Activated T-cell treated with anti-CD3 and anti-CD28 coated beads for 1 hour (primary cell): ENCODE measurements around the gene TCF12.
"Not testable (repeated sequence)": the region's sequence is repeated elsewhere in the genome, so short reads cannot be mapped to it uniquely, and the experiment has no call there.

ENCODE experiments used
- DNase-seq: peaks from one replicate; pipeline ENCODE4 v3.0.0-alpha.2; 2020; ENCODE audit warnings: low read depth

Gene TCF12

DNA sequence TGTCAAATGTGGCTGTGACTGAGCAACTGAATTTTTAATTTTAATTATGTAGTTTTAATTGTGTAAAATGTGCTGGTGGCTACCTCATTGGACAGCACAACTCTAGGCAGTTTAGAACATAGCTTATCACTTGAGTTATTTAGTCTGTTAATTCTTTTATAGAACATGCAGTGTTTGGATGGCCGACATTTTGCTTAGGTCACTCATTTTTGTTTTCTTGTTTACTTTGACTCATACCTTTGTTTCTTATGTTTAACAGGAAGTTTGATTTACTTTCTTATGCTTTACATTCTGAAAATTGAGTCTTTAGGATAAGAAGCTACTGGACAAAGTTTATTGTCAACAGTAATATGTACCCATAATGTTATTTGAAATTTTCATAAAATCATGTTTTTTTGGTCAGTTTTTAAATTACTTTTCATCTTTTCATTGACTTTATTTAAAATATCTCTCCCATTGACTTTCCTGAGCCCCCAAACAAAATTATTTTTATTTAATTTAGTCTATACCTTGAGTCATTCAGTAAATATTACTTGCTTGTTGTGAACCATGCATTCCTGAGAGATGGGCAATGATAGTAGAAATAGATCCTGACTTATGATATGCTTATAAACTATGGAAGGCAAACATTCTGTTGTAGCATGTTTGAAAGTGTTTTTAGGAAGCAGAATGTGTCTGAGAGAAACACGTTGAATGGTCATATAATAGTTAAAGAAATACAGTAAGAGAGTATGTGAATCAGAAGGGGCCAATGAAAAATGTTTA lies 60.6 kb downstream of the TCF12 start:
- DNase-seq: no peak

GRCh38 chr15:56980473-56980872 lies 62.0 kb downstream of the TCF12 start:
- no peak for DNase-seq

- DNase-seq: no peak
Observed at GRCh38 chr15:56981160-56981559, 62.7 kb downstream of the TCF12 start.

DNA sequence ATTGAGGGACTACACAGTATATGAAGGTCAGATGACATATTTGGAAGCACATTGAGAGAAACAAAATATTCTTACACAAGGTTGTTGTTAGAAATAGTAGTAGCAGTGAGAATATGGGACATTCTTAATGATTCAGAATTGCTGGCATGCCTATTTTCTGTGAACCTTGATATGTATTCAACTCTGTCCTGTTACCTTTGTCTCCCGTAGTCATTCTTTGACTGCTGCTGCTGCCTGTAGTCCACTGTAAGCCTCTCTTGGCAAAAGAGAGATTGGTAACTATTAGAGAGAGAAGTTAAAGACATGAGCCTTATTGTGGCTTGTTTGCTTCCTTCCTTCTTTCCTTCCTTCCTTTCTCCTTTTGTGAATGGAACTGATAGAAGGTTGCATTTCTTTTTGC lies 64.5 kb downstream of the TCF12 start:
- no peak for DNase-seq

DNA sequence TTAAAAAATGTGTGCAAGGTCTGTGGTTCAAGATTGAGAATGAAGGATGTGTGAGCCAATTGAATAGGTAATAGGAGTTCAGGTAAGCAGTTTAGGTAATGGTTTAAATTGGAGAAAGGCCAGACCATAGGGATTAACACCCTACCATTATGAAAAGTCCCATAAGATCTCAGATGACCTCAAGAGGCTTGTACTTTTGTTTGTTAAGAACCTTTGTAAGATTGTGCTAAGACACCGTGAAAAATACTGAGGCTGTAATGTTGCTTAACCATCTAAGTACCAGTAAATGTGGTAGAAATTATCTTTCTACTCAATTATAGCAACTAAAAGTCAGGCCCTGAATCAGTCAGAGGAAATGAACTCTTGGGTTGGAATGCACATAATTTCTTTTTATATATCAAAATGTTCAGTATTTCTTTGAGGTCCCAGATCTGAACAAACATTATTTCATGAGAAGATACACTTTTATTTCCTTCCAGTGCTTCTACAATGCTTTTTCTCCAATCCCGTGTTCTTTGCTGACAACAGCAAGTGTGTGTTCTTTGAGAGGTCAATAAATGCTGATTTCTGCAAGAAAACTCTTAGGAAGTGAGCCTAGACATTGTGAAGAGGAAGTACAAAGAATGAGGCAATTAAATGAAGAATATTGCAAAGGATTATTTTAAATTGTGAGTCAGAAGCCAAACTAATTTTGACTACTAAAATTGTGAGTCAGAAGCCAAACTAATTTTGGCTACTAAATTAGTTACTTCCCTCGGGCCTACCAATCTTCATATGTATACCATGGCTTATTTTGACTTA lies 66.4 kb downstream of the TCF12 start:
- no peak for DNase-seq

DNA sequence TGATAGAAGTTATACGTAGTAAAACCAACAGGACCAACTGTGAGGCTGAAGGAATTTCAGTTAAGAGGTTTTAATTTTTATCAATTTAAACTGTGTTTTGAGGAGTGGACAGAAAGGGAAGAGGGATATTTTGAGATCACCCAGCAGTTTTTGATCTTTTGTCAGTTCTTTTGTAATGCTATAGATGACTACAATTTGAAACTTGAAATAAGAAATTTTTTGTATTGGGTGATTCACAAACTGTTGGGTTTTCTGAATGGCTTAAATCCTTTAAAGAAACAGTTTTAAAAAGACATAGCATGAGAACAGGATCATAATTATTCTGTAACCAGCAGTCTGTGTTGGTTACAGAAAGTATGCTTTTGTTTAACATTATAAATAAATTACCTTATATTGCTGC lies 67.4 kb downstream of the TCF12 start:
- DNase-seq: no peak

- no peak for DNase-seq
Observed at GRCh38 chr15:56987286-56987685, 68.8 kb downstream of the TCF12 start.

- no peak for DNase-seq
Observed at GRCh38 chr15:56988219-56988618, 69.8 kb downstream of the TCF12 start.

DNA sequence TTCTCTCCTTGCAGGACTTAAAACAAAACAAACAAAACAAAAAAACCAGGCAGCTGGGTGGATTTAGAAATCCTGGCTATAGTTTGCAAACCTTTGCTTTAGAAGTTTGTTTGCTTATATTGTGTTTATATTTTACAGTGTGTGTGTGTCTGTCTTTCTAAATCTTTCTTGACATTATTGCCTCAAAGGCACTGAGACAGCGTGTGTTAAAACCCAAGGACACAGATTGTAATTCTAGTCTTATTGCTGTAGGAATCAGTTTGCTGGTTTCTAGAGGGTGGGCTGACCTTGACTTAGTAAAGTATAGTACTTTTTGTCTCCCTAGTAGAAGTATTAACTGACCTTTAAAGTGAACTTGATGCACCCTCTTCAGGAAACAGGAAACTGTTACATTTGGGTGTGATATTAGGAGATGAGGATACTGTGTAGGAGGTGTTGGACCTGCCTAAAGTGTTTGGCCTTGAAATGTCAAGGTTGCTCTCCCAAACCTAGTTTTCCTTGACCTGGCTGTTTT lies 71.0 kb downstream of the TCF12 start:
- DNase-seq: no peak

DNA sequence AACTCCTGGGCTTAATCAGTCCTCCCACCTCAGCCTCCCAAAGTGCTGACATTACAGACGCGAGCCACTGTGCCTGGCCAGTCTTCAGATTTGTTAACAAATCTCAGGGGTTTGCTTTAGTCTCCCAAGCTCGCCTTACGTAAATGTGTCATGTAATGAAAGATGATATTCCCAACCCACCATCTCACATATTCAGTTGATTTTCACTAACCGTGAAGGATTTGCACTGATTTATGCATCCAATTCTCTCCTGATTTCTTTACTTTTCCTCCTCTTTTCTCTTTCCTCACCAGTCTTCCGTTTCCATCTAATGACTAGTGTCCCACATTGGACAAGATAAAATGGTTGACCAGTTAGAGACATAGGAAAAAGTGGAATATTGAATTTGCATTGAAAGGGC lies 72.6 kb downstream of the TCF12 start:
- DNase-seq: no peak

DNA sequence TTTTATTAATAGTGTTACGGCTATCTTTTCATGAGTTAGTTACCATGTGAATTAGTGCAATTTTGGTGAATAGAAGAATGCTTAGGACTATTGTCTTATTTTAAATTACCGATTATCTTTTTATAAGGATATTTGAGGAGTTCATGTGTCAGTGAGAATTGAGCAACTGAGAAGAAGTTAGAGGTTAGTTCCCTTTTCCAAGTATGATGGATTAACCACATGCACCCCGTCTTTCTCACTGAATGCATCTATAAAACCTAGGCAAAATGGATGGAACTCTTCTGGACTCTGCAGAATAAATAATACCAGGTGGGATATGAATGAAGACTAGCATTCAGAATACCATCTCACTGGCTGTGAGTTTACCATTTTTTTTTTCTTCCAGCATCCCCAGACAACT lies 74.3 kb downstream of the TCF12 start:
- no peak for DNase-seq

DNA sequence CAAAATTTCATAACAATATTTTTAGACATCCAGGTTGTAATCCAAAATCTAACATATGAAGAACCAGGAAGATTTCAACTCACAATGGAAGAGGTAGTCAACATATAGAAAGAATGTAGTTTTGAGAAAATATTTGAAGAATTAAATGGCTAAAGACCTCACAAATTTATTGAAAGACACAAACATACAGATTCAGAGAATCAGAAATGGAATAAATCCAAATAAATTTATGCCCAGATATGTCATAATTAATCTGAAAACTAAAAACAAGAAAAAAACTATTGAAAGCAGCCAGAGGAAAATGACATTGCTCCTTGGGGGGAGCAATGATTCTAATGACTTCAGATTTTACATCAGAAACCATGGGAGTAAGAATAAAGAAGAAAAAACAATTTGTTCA lies 75.8 kb downstream of the TCF12 start:
- DNase-seq: no peak

GRCh38 chr15:56996093-56996492 lies 77.6 kb downstream of the TCF12 start:
- no peak for DNase-seq

DNA sequence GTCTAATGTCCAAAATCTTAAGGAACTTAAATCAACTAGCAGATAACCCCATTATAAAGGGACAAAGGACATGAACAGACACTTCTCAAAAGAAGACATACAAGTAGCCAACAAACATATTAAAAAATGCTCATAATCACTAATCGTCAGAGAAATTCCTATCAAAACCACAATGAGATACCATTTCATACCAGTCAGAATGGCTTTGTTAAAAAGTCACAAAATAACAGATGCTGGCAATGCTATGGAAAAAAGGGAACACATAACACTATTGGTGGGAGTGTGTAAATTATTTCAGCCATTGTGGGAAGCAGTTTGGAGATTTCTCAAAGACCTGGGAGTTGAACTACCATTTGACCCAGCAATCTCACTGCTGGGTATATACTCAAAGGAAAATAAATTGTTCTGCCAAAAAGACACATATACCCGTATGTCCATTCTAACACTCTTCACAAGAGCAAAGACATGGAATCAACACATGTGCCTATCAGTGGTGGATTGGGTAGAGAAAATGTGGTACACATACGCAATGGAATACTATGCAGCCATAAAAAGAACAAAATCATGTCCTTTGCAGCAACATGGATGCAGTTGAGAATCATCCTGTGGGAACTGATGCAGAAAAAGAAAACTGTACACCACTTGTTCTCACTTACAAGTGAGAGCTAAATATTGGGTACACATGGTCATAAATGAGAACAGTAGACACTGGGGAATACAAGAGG lies 78.5 kb downstream of the TCF12 start:
- DNase-seq: no peak

DNA sequence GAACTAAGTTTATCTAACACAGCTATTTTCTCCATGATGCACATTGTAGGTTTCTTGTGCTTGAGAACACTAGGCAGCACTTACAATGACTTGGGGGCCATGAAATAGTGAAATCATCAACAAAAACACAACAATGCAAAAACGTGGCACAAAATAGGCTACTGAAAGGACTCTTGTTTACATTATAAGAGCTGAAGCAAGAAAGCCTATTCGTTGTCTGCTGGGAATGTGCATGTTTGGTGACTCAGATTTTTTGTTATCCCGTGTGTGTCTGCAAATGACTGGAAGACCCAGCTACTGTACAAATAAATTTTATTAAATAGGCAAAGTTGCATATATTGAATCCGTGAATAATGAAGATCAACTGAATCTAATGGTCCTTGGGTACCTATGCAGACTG lies 85.0 kb downstream of the TCF12 start:
- DNase-seq: no peak

DNA sequence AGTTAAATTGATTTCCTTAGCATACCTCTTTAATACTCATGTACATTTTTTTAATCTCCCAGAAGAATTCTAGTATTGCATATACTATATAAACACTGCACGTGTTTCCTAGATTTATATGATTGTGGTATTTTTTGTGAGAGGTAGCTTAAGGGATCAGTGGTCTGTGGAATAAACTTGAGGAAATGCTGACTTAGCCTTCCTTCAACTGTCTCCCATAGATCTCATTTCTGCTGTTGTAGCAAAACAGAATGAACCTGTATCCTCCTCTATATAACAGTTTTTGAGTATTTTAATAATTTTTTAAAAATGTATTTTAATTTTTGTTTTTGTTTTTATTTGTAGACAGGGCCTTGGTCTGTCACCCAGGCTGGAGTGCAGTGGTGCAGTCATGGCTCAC lies 86.8 kb downstream of the TCF12 start:
- no peak for DNase-seq

GRCh38 chr15:57007797-57008196 lies 89.4 kb downstream of the TCF12 start:
- DNase-seq: not testable (repeated sequence)

DNA sequence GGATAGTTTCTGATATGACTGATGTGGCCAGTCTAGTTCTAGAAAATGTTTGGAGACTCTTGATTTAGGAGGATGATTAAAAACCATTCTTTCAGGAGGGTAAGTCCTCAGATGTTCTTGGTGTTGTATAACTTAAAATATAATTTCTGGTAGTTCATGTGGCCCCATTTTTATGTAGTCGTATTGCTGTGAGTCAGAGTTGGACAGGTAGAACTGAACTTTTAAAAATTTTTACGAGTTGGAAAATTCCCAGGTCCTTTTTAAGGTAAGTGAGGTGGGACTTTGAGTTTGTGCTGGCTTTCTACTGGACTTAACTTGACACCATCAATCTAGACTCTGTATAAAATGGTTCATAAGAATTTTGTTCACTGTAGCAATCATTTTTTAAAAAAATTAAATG lies 92.3 kb downstream of the TCF12 start:
- DNase-seq: no peak

DNA sequence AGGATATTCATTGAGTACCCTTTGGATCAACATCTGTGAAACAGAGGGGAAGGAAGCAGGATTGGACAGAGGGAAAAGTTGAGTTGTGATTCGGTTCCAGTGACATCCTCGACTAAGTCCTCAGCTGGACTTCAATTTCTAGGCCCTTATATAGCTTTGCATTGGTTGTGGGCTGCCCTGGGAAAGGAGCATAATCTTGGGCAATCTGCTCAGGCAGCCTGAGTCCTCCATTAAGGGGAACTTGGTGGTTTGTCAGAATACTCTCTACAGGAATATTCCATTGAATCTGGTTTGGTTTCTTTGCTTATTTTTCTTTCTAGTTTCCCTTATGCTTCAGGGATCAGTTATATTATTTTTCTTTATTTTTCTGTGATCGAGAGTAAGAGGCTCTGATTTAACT lies 94.1 kb downstream of the TCF12 start:
- DNase-seq: no peak

- not testable (repeated sequence) for DNase-seq
Observed at GRCh38 chr15:57014896-57015295, 96.5 kb downstream of the TCF12 start.

GRCh38 chr15:57015360-57015759 lies 96.9 kb downstream of the TCF12 start:
- no peak for DNase-seq

DNA sequence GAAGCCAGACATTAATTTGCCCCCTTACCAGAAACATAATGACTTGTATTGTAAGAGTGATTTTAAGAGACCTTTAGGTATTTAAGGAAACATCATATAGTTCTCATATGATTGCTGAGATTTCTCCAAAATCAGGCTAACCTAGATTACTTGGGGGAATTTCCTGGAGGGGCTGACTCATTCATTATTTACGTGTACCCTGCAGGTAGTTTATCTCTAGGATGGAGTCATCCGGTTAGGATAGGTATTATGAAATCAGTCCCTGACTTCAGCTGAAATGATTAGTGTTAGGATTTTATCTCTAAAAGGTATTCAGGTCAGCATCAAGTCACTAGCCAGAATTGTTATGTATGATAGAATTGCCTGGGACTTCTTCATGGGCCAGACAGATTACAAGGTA lies 97.5 kb downstream of the TCF12 start:
- no peak for DNase-seq

- no peak for DNase-seq
Observed at GRCh38 chr15:57017024-57017423, 98.6 kb downstream of the TCF12 start.
